Measurements from ENCODE around the gene ATL3. TPM values are rescaled to one million over a fixed set of nuclear protein-coding genes. Genes with fewer than 3 reads are reported as not detected.

The ATL3 gene
- total and polyA plus RNA-seq, 2 donors, result 17.8 to 18.9 TPM

GRCh38 chr11:63616953-63617352 lies 54.2 kb downstream of the ATL3 start:
- Histone ChIP-seq H3K27me3 (ENCODE audit: control insufficient read depth in 2 of 2, insufficient read depth in 1 of 2, low read length in 1 of 2) (peaks cover 0 to 30% of the 10 kb centered on the region in 2 donors), H3K27ac (ENCODE audit: low read depth in 1 of 2, low read length in 1 of 2) (no peak overlapping the region), H3K4me3 (ENCODE audit: low read length in 2 of 2) (no peak overlapping the region), H3K36me3 (ENCODE audit: control insufficient read depth in 2 of 2, insufficient read depth in 2 of 2, low read length in 1 of 2) (no peaks in the 10 kb centered on the region), H3K4me1 (ENCODE audit: control insufficient read depth in 2 of 2, insufficient read depth in 2 of 2, low read length in 2 of 2) (peaks cover 12 to 16% of the 10 kb centered on the region in 2 donors), H3K9me3 (ENCODE audit: control insufficient read depth in 2 of 2, insufficient read depth in 1 of 2, low read length in 1 of 2) (no peaks in the 10 kb centered on the region)
- DNase-seq (ENCODE audit: low read depth in 6 of 9, low spot score in 9 of 9), result no peak
- 97% methylated on average over 3 of the region's 3 CpGs for WGBS

DNA sequence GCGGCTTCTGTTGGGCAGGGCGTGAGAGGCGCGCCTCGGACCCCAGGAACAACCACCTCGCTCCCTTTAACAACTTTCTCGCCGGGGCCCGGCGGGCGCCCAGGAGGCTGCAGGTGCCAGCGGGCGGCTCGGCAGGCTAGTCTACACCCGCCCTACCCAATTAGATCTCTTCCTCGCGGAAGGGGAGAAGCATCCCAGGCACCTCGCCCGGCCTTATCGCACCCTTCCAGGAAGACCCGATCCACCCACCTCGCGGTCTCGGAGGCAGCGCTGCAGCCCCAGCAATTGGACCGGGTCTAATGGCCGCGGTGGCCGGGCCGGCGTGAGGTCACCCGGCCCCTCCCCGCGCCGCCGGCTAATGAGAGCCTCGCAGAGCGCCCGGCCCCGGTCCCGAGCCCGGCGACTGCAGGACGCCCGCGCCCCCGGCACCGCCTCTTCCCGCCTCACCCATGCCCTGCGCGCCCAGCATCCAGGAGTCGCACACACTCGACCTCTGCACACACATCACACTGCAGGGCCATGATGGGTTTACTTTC lies 57.0 kb downstream of the ATL3 start, which contains the start of gene PLAAT3:
TSS of gene PLAAT3 (minus strand) at position 298 of the 536 bp plus-strand sequence. CDS start 419 bp downstream, outside the sequence.
- Histone ChIP-seq H3K9me3 (ENCODE audit: control insufficient read depth in 2 of 2, insufficient read depth in 1 of 2, low read length in 1 of 2) (no peaks in the 10 kb centered on the region), H3K27me3 (ENCODE audit: control insufficient read depth in 2 of 2, insufficient read depth in 1 of 2, low read length in 1 of 2) (peaks cover 0 to 54% of the 10 kb centered on the region in 2 donors), H3K27ac (ENCODE audit: low read depth in 1 of 2, low read length in 1 of 2) (no peak within 1 kb of the TSS), H3K4me1 (ENCODE audit: control insufficient read depth in 2 of 2, insufficient read depth in 2 of 2, low read length in 2 of 2) (peaks cover 6 to 13% of the 10 kb centered on the region in 2 donors), H3K36me3 (ENCODE audit: control insufficient read depth in 2 of 2, insufficient read depth in 2 of 2, low read length in 1 of 2) (no peaks in the 10 kb centered on the region), H3K4me3 (ENCODE audit: low read length in 2 of 2) (peak within 1 kb of the TSS; percentile 48 to 51)
- WGBS, result 2% methylated on average over 53 of the region's 53 CpGs
- DNase-seq (ENCODE audit: low read depth in 6 of 9, low spot score in 9 of 9), result peak in 1 of 9 donors; percentile 24

DNA sequence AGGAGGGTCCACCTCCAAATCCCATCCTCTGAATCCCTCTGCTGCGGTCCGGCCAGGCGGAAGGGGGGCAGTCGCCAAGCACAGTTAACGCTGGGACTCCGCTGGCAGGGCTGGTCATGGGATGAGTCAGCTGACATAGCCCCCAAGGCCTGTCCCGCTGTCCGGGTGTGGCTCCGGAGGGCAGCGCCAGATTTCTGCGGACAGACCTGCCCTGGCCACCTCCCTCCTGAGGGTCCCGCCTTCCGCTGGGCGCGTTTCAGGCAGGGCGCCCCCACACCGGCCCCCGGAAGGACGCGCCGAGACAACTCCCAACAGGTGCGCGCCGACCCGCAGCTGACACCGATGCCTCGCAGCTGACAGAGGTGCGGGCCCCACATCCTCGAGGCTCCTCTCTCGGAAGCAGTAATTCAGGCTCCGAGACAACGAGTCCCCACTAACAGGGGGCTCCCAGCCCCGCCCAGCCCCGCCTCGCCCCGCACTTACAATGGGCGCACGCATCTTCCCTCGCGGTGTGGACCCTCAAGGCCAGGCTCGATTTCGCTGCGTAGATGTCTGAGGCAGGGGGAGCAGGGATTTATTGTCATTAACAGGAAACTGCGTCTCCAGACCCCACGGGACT lies 57.5 kb downstream of the ATL3 start:
- Histone ChIP-seq H3K9me3 (ENCODE audit: control insufficient read depth in 2 of 2, insufficient read depth in 1 of 2, low read length in 1 of 2) (no peaks in the 10 kb centered on the region), H3K36me3 (ENCODE audit: control insufficient read depth in 2 of 2, insufficient read depth in 2 of 2, low read length in 1 of 2) (no peaks in the 10 kb centered on the region), H3K4me3 (ENCODE audit: low read length in 2 of 2) (peak overlapping the region; percentile 48 to 51), H3K27me3 (ENCODE audit: control insufficient read depth in 2 of 2, insufficient read depth in 1 of 2, low read length in 1 of 2) (peaks cover 0 to 56% of the 10 kb centered on the region in 2 donors), H3K4me1 (ENCODE audit: control insufficient read depth in 2 of 2, insufficient read depth in 2 of 2, low read length in 2 of 2) (peaks cover 6 to 13% of the 10 kb centered on the region in 2 donors), H3K27ac (ENCODE audit: low read depth in 1 of 2, low read length in 1 of 2) (no peak overlapping the region)
- 2% methylated on average over 45 of the region's 45 CpGs for WGBS
- peak in 7 of 9 donors; percentile 26 to 78 (median 48) for DNase-seq (ENCODE audit: low read depth in 6 of 9, low spot score in 9 of 9)

DNA sequence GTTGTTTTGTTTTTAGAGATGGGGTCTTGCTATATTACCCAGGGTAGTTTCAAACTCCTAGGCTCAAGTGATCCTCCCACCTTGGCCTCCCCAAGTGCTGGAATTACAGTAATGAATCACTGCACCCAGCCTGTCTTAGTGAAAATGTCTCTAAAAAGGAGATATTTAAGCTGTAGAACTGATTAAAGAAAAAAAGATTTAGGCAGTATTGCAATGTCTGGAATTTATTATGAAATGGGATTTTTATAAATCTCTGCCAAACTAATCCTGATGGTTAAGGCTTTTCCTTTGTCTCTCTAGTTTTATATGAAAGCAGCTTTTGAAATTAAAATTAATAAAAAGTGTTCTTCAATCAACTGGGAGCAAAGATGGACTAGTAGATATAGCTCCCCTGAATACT lies 59.0 kb downstream of the ATL3 start:
- no peak overlapping the region for H3K27ac ChIP-seq (ENCODE audit: low read depth in 1 of 2, low read length in 1 of 2)
- no peak for DNase-seq (ENCODE audit: low read depth in 6 of 9, low spot score in 9 of 9)
- H3K27me3 ChIP-seq (ENCODE audit: control insufficient read depth in 2 of 2, insufficient read depth in 1 of 2, low read length in 1 of 2), result peaks cover 0 to 56% of the 10 kb centered on the region in 2 donors
- no peaks in the 10 kb centered on the region for H3K36me3 ChIP-seq (ENCODE audit: control insufficient read depth in 2 of 2, insufficient read depth in 2 of 2, low read length in 1 of 2)
- H3K9me3 ChIP-seq (ENCODE audit: control insufficient read depth in 2 of 2, insufficient read depth in 1 of 2, low read length in 1 of 2), result no peaks in the 10 kb centered on the region
- peaks cover 6 to 13% of the 10 kb centered on the region in 2 donors for H3K4me1 ChIP-seq (ENCODE audit: control insufficient read depth in 2 of 2, insufficient read depth in 2 of 2, low read length in 2 of 2)
- H3K4me3 ChIP-seq (ENCODE audit: low read length in 2 of 2), result no peak overlapping the region

DNA sequence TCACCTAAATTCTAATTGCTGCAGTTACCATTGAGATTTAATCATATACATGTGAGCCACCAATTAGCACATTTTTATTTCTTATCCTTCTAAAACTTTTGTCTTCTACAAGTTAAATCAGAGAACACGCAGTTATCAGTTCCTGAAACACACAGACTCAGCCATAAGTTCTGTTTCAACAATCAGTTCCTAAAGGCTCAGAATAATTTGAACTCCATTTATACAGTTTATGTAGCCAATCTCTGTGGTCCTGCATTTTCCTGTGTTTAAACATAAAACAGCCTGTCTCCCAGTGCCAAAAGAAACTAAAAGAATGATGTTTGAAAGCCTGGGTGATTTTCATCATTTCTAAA lies 59.8 kb downstream of the ATL3 start:
- H3K27ac ChIP-seq (ENCODE audit: low read depth in 1 of 2, low read length in 1 of 2), result no peak overlapping the region
- peaks cover 0 to 56% of the 10 kb centered on the region in 2 donors for H3K27me3 ChIP-seq (ENCODE audit: control insufficient read depth in 2 of 2, insufficient read depth in 1 of 2, low read length in 1 of 2)
- H3K36me3 ChIP-seq (ENCODE audit: control insufficient read depth in 2 of 2, insufficient read depth in 2 of 2, low read length in 1 of 2), result no peaks in the 10 kb centered on the region
- WGBS, result 86% methylated on average over 1 of the region's 1 CpG
- DNase-seq (ENCODE audit: low read depth in 6 of 9, low spot score in 9 of 9), result no peak
- peaks cover 6 to 13% of the 10 kb centered on the region in 2 donors for H3K4me1 ChIP-seq (ENCODE audit: control insufficient read depth in 2 of 2, insufficient read depth in 2 of 2, low read length in 2 of 2)
- H3K9me3 ChIP-seq (ENCODE audit: control insufficient read depth in 2 of 2, insufficient read depth in 1 of 2, low read length in 1 of 2), result no peaks in the 10 kb centered on the region
- H3K4me3 ChIP-seq (ENCODE audit: low read length in 2 of 2), result no peak overlapping the region

DNA sequence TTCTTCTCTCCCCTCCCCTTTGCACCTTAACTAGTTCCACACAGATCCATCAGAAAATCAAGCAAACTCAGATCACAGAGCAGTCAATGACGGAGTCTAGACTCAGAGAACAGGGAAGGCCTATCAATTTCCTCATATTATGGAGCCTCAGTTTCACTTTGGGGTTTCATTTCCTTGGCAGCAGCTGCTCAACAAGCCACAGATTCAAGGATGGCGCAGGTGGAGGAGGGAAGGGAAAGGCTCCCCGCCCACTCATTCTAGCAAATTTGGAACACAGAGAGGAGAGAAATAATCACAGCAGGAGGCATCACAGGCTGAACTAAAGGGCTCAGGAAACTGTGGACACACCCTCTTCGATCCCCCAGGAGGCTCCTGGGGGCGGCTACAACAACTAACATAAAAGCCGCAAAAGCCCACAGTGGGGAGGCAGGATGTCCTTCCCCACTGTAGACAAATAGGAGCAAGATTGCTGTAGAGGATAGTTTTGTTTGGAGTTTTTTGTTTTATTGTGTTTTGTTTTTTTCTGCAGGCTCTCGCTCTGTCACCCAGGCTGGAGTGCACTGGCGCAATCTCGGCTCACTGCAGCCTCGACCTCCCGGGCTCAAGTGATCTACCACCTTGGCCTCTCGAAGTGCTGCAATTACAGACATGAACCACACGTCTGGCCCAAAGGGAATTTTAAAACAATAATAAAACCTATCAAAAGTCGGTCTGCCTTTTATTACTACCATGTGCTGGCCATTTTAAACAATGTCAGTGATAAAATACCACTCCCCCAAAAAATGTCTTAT lies 60.4 kb downstream of the ATL3 start:
- no peaks in the 10 kb centered on the region for H3K9me3 ChIP-seq (ENCODE audit: control insufficient read depth in 2 of 2, insufficient read depth in 1 of 2, low read length in 1 of 2)
- 83% methylated on average over 14 of the region's 14 CpGs for WGBS
- no peak for DNase-seq (ENCODE audit: low read depth in 6 of 9, low spot score in 9 of 9)
- H3K27ac ChIP-seq (ENCODE audit: low read depth in 1 of 2, low read length in 1 of 2), result no peak overlapping the region
- no peaks in the 10 kb centered on the region for H3K36me3 ChIP-seq (ENCODE audit: control insufficient read depth in 2 of 2, insufficient read depth in 2 of 2, low read length in 1 of 2)
- H3K4me3 ChIP-seq (ENCODE audit: low read length in 2 of 2), result no peak overlapping the region
- H3K4me1 ChIP-seq (ENCODE audit: control insufficient read depth in 2 of 2, insufficient read depth in 2 of 2, low read length in 2 of 2), result peaks cover 6 to 13% of the 10 kb centered on the region in 2 donors
- peaks cover 0 to 55% of the 10 kb centered on the region in 2 donors for H3K27me3 ChIP-seq (ENCODE audit: control insufficient read depth in 2 of 2, insufficient read depth in 1 of 2, low read length in 1 of 2)

DNA sequence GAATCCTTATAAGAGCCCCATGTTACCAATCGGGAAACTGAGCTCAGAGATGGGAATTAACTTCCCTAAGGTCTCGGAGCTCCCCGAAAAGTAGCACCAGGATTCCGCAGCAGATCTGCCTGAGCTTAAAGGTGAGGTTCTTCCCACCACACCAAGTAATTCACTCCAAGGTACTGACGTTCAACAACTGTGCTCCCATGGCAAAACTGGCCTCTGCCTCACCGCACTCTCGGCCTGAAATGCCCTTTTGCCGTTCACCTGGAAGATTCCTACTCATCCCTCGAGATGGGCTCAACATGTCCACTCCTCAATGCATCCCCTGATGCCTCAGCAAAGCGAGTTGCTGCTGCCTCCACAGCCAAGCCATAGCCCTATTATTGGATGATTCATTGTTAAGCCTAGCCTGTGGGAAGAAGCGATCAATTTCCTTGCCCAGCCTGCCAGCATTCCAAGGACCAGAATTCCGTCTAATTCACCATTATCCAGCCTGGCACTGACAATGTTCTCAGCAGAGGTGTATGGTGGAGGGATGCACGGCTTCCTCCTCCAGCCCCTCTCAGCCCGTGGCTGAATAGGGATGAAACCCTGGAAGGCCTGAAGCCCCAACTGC lies 61.1 kb downstream of the ATL3 start:
- Histone ChIP-seq H3K27me3 (ENCODE audit: control insufficient read depth in 2 of 2, insufficient read depth in 1 of 2, low read length in 1 of 2) (peaks cover 0 to 53% of the 10 kb centered on the region in 2 donors), H3K4me1 (ENCODE audit: control insufficient read depth in 2 of 2, insufficient read depth in 2 of 2, low read length in 2 of 2) (peaks cover 6 to 13% of the 10 kb centered on the region in 2 donors), H3K9me3 (ENCODE audit: control insufficient read depth in 2 of 2, insufficient read depth in 1 of 2, low read length in 1 of 2) (no peaks in the 10 kb centered on the region), H3K4me3 (ENCODE audit: low read length in 2 of 2) (no peak overlapping the region), H3K36me3 (ENCODE audit: control insufficient read depth in 2 of 2, insufficient read depth in 2 of 2, low read length in 1 of 2) (no peaks in the 10 kb centered on the region), H3K27ac (ENCODE audit: low read depth in 1 of 2, low read length in 1 of 2) (no peak overlapping the region)
- WGBS, result 97% methylated on average over 14 of the region's 14 CpGs
- DNase-seq (ENCODE audit: low read depth in 6 of 9, low spot score in 9 of 9), result no peak

DNA sequence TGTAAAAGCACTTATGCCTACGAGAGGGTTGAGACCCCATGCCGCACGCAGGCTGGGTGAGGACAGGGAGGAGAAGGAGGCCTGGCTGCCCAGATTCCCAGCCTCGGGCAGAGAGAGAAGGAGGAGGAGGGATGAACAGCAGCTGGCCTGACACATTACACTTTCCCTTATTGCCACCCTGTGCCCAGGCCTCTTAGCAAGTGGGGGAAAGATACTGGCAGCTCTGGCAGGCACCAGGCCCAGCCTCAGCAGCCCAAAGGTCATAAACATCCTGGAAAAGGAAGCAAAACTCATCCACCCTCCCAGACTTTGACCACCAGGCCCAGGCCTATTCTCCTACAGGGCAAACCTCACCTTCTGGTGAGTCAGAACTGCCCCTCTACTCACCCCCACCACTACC lies 61.6 kb downstream of the ATL3 start:
- H3K36me3 ChIP-seq (ENCODE audit: control insufficient read depth in 2 of 2, insufficient read depth in 2 of 2, low read length in 1 of 2), result no peaks in the 10 kb centered on the region
- no peak overlapping the region for H3K27ac ChIP-seq (ENCODE audit: low read depth in 1 of 2, low read length in 1 of 2)
- 97% methylated on average over 4 of the region's 4 CpGs for WGBS
- peaks cover 0 to 50% of the 10 kb centered on the region in 2 donors for H3K27me3 ChIP-seq (ENCODE audit: control insufficient read depth in 2 of 2, insufficient read depth in 1 of 2, low read length in 1 of 2)
- H3K4me3 ChIP-seq (ENCODE audit: low read length in 2 of 2), result no peak overlapping the region
- no peaks in the 10 kb centered on the region for H3K9me3 ChIP-seq (ENCODE audit: control insufficient read depth in 2 of 2, insufficient read depth in 1 of 2, low read length in 1 of 2)
- DNase-seq (ENCODE audit: low read depth in 6 of 9, low spot score in 9 of 9), result no peak
- H3K4me1 ChIP-seq (ENCODE audit: control insufficient read depth in 2 of 2, insufficient read depth in 2 of 2, low read length in 2 of 2), result peaks cover 5 to 13% of the 10 kb centered on the region in 2 donors
